Measurements from ENCODE around the gene TAS2R4.
"Not testable (repeated sequence)": the region's sequence is repeated elsewhere in the genome, so short reads cannot be mapped to it uniquely, and the experiment has no call there.

DNA sequence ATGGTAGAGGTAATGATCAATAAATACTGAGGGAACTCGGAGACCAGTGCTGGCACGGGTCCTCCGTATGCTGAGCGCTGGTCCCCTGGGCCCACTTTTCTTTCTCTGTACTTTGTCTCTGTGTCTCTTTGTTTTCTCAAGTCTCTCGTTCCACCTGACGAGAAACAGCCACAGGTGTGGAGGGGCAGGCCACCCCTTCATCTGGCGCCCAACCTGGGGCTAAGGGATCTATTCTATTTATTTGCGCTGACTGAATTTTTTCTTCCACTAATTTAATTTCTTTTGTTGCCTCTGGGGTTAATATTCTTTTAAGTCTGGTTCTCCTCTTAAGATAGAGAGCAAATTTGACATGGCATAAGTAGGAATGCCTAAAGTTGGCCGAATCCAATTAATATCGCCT is 24.6 kb upstream of the TAS2R4 start:
- TF ChIP-seq EZH2 (IDR thresholded peaks at IDR 0.05; ENCODE audit: insufficient read depth, poor library complexity, severe bottlenecking); EZH2phosphoT487 (IDR thresholded peaks at IDR 0.05; ENCODE audit: insufficient read depth, low read depth): not testable (repeated sequence)
